Raji (cell line): ENCODE measurements around the gene FAM162B.

ENCODE experiments used
- POLR2A ChIP-seq: IDR thresholded peaks from 2 replicates; pipeline ENCODE4 v1.6.1; 2011; ENCODE audit warnings: low read depth, low read length, control low read depth; ENCODE audit not compliant: insufficient read depth

FAM162B gene

DNA sequence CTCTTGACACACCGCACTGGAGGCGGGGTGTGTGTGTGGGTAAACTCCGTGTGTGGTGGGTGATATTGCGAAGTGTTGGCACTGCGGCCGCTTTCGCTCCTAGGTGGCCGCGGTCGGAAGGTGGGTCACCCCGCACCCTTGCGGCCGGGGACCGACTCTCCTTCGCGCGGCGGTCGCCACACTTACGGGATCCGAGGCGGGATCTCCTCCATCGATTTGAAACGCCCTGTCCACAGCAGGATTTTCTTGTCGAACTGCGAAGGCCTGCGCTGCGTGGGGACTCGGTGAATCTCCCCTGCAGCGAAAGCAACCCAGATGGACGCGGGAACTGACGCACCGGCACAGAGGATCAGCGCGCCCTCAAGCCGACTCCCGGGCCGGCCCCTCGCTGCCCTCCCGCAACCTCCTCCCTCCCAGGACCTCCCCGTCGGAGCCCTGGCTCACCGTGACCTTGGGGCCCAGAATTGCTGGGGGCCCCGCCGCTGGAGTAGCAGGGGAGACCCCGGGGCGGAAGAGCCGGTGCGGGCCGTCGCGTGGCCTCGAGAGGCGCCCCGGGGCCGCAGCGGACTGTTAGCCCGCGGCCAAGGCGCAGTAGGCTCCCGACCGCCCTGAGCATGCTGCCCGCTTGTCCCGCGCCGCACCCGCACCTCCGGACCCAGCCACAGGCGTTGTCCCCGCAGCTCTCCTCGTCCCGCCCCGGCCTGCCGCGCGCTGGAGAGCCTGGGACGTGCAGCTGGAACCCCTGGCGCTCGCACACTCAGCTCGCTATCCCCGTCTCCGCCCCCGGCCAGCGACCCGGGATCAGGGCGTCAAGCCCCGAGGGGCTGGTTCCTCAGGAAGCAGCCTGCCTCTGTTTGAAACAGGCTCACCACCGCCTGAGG lies at the start of gene FAM162B:
TSS of gene FAM162B (minus strand) at position 759 of the 881 bp plus-strand sequence. CDS start at position 616, 143 bp downstream.
- TF ChIP-seq POLR2A: no peak

GRCh38 chr6:116812051-116812650 lies 46.6 kb upstream of the FAM162B start:
- TF ChIP-seq POLR2A: no peak

- TF ChIP-seq POLR2A: no peak
These were observed 36.5 kb upstream of the FAM162B start for GRCh38 chr6:116801971-116802370.

DNA sequence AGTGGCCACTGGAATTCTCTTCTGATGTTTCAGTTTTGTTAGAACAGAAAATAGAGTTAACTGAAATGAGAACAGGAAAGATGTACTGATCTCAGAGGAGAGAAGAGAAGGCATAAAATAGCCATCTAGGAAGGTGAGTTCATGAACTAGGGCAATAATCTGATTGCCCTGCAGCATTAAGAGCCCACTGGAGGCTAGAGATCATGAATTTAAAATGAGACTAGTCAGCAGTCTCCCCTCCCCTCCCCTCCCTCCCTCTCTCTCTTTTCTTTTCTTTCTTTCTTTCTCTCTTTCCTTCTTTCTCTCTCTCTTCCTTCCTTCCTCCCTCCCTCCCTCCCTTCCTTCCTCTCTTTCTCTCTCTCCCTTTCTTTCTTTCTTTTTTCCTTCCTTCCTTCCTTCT lies 34.4 kb upstream of the FAM162B start:
- TF ChIP-seq POLR2A: no peak

DNA sequence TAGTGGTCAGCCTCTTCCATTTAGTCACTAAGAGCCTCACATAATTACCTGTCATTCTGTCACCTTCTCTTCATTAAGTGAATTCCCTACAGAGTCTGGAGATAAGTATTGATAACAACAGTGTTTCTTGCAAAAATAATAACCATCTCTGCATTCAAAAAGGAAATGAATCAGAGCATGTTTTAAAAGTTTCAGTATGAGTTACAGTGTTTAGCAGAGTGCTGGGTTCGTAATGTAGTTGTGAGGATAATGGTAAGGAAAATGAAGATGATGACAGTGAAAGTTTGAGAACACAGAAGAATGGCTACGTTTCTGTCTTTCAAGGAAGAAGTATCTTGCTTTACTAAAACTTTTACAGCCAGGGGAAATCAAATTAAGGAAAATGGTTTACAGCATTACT lies 32.1 kb upstream of the FAM162B start:
- no peak for TF ChIP-seq POLR2A

DNA sequence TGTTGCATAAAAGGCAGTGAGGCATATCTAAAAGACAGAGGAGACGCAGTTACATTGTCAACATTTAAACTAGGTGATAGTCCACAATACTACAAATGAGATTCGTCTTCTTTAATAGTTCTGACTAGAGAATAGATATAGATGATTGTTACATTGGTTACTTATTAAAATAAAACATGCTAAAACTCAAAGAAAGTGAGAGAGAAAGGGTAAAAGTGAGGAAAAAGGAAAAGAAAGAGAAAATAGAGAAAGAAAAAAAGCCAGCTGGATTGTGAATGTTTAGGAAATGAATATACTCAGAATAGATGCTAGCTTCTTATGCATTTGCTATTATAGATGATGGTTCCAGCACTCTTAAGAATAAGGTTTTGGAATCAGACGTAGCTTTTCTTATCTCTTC lies 27.7 kb upstream of the FAM162B start:
- no peak for TF ChIP-seq POLR2A

DNA sequence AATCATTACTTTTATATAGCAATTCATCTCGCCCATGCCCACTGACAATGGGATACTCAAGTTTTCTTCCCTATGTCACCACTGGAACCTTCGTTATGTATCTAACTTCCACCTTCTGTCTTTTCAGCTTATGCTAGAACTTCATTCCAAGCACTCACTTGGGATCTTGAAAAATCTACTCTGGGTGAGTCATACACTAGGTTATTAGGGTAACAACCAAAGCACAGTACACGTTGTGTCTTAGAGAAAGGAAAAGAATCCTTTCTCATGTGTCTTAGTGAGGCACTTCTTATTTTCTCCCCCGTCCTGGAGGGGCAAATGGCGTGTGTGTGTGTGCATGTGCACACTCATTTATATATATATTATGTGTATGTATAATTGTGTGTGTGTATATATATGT lies 18.3 kb upstream of the FAM162B start:
- TF ChIP-seq POLR2A: no peak

- TF ChIP-seq POLR2A: no peak
These were observed 14.2 kb upstream of the FAM162B start for GRCh38 chr6:116779573-116780164.

GRCh38 chr6:116773886-116774285 lies 8.4 kb upstream of the FAM162B start:
- no peak for TF ChIP-seq POLR2A

GRCh38 chr6:116772450-116772849 lies 6.9 kb upstream of the FAM162B start:
- TF ChIP-seq POLR2A: no peak

- no peak for TF ChIP-seq POLR2A
These were observed 2.2 kb upstream of the FAM162B start for GRCh38 chr6:116767715-116768114.

DNA sequence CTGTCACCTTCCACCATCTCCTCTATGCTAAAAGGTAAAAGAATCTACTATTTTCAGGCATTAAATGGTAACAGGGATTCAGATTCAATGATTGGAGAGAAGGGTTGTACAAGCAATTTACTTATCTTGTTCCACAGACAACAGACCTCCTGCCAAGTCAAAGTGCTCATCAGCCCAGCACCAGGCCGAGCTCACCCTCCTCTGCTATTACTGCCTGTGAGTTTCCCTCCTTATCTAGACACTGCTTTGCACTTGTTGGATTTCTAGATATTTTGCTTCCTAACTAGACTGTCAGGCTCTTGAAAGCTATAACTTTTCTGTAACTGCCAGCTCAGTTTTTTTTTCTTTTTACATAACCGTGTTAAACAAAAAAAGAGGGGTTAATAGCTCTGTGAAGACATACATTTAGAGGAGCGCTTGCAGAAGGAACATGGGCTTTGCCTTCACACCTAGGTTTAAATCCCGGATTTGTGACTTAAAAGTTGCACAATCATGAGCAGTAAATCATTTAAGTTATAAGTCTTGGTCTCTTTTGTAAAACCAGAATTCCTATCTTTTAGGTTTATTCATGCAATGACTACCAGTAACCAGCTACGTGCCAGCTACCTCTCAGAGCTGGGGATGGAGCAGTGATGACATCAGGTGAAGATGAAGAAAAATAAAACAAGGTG lies 1.1 kb upstream of the FAM162B start:
- no peak for TF ChIP-seq POLR2A

DNA sequence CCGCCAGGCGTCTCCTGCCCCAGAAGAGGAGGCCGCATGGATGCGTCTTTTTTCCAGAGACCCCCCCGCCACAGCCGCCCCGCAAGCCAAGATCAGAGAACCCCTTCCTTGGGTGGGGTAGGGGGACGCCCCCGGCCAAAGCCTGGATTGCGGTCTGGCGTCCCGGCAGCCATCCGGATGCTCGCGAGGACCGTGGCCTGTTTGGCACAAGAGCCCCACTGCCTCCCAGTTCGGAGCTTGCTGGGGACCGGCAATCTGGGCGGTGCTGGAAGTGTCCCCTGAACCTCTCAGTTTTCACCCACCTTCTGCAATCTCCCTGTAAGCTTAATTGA lies 924 bp downstream of the FAM162B start:
- TF ChIP-seq POLR2A: no peak

DNA sequence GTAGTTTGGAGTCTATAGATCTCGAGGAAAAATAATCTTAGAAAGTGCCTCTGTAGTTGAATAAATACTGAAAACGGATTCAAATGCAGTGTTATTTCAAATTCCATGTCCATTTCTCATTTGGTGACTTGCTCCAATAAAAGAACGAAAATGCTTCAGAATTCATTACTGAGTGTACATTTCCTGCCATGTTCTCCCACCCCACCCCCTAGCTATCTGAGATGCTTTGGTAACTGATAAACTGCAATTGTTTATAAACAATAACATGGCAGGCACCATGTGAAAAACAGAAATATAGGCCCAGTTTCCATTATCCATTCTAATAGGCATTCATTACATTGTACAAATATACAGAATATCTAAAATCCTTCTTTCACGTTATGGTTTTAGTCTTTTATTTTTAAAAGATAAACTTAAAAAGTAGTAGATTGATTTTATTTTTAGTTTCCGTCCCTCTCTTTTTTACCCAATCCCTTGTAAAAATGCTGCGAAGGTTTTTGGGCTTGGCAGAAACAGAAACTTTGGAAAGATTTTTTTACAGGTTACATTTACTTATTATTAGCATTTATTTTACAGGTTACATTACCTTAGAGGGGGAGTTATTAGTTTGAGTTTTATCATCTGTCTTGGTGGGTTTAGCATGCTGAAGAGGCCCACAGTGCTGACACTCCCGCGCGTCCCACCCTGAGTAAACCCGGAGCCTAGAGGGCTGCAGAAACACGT lies 1.5 kb downstream of the FAM162B start:
- no peak for TF ChIP-seq POLR2A

GRCh38 chr6:116763048-116763447 lies 2.5 kb downstream of the FAM162B start:
- no peak for TF ChIP-seq POLR2A
